ENCODE results near the gene GMEB1. TPM values are rescaled to one million over a fixed set of nuclear protein-coding genes. Genes with fewer than 3 reads are reported as not detected.
"Not testable (repeated sequence)": the region's sequence is repeated elsewhere in the genome, so short reads cannot be mapped to it uniquely, and the experiment has no call there.

The GMEB1 gene
- total RNA-seq, 1 experiment from 2014 or later: 10.3 TPM

GRCh38 chr1:28684937-28685336 lies 16.4 kb downstream of the GMEB1 start:
- Mint-ChIP-seq H3K4me3 (ENCODE audit: low read depth, unreplicated experiment) (no peak overlapping the region), H3K36me3 (ENCODE audit: insufficient read depth, unreplicated experiment) (no peaks in the 10 kb centered on the region), H3K9me3 (ENCODE audit: low read depth, unreplicated experiment) (no peaks in the 10 kb centered on the region), H3K27me3 (ENCODE audit: unreplicated experiment) (no peaks in the 10 kb centered on the region), H3K27ac (ENCODE audit: unreplicated experiment) (no peak overlapping the region), H3K4me1 (ENCODE audit: low read depth, unreplicated experiment) (no peaks in the 10 kb centered on the region)
- no peak for DNase-seq
- BruUV-seq (replicated peaks): no TSS peak
- intact Hi-C loops (cut with micrococcal nuclease; ENCODE audit: unreplicated experiment): no loop called here
- TF ChIP-seq CTCF (IDR thresholded peaks at IDR 0.05; ENCODE audit: unreplicated experiment): no peak
- CTCF ChIA-PET: interaction anchor here (0.7 kb wide), 1 partner anchor 108 kb away, joined by 3 read pairs; no protein-coding TSS in a partner anchor

- CTCF ChIA-PET: interaction anchor here (0.6 kb wide), 1 partner anchor 41 kb away, joined by 3 read pairs; no protein-coding TSS in a partner anchor
These were observed 23.0 kb downstream of the GMEB1 start for GRCh38 chr1:28691627-28692026.

GRCh38 chr1:28703629-28704028 lies 35.0 kb downstream of the GMEB1 start:
- no peak for TF ChIP-seq CTCF (IDR thresholded peaks at IDR 0.05; ENCODE audit: unreplicated experiment)
- Mint-ChIP-seq H3K9me3 (ENCODE audit: low read depth, unreplicated experiment) (no peaks in the 10 kb centered on the region), H3K27me3 (ENCODE audit: unreplicated experiment) (no peaks in the 10 kb centered on the region), H3K27ac (ENCODE audit: unreplicated experiment) (no peak overlapping the region), H3K36me3 (ENCODE audit: insufficient read depth, unreplicated experiment) (peaks cover 15% of the 10 kb centered on the region), H3K4me1 (ENCODE audit: low read depth, unreplicated experiment) (no peaks in the 10 kb centered on the region), H3K4me3 (ENCODE audit: low read depth, unreplicated experiment) (no peak overlapping the region)
- CTCF ChIA-PET: no interaction called here
- intact Hi-C loops (cut with micrococcal nuclease; ENCODE audit: unreplicated experiment): no loop called here
- no TSS peak for BruUV-seq (replicated peaks)
- DNase-seq: no peak

More at GRCh38 chr1:28691627-28692026, 23.0 kb downstream of the GMEB1 start:
- H3K4me1 Mint-ChIP-seq (ENCODE audit: low read depth, unreplicated experiment); H3K9me3 Mint-ChIP-seq (ENCODE audit: low read depth, unreplicated experiment); BruUV-seq (replicated peaks); H3K36me3 Mint-ChIP-seq (ENCODE audit: insufficient read depth, unreplicated experiment); H3K4me3 Mint-ChIP-seq (ENCODE audit: low read depth, unreplicated experiment); H3K27ac Mint-ChIP-seq (ENCODE audit: unreplicated experiment); H3K27me3 Mint-ChIP-seq (ENCODE audit: unreplicated experiment); DNase-seq; intact Hi-C loops (cut with micrococcal nuclease; ENCODE audit: unreplicated experiment): not testable (repeated sequence)

GRCh38 chr1:28716336-28716735 lies 47.8 kb downstream of the GMEB1 start:
- TF ChIP-seq CTCF (IDR thresholded peaks at IDR 0.05; ENCODE audit: unreplicated experiment): no peak
- DNase-seq: no peak
- no TSS peak for BruUV-seq (replicated peaks)
- no peaks in the 10 kb centered on the region for H3K4me1 Mint-ChIP-seq (ENCODE audit: low read depth, unreplicated experiment)
- CTCF ChIA-PET: no interaction called here
- no peaks in the 10 kb centered on the region for H3K9me3 Mint-ChIP-seq (ENCODE audit: low read depth, unreplicated experiment)
- peaks cover 8% of the 10 kb centered on the region for H3K36me3 Mint-ChIP-seq (ENCODE audit: insufficient read depth, unreplicated experiment)
- H3K4me3 Mint-ChIP-seq (ENCODE audit: low read depth, unreplicated experiment): no peak overlapping the region
- H3K27me3 Mint-ChIP-seq (ENCODE audit: unreplicated experiment): no peaks in the 10 kb centered on the region
- intact Hi-C loops (cut with micrococcal nuclease; ENCODE audit: unreplicated experiment): no loop called here
- H3K27ac Mint-ChIP-seq (ENCODE audit: unreplicated experiment): no peak overlapping the region

- Mint-ChIP-seq H3K27ac (ENCODE audit: unreplicated experiment) (no peak overlapping the region), H3K4me3 (ENCODE audit: low read depth, unreplicated experiment) (no peak overlapping the region), H3K4me1 (ENCODE audit: low read depth, unreplicated experiment) (no peaks in the 10 kb centered on the region), H3K9me3 (ENCODE audit: low read depth, unreplicated experiment) (no peaks in the 10 kb centered on the region), H3K27me3 (ENCODE audit: unreplicated experiment) (no peaks in the 10 kb centered on the region), H3K36me3 (ENCODE audit: insufficient read depth, unreplicated experiment) (peaks cover 8% of the 10 kb centered on the region)
- BruUV-seq (replicated peaks): no TSS peak
- intact Hi-C loops (cut with micrococcal nuclease; ENCODE audit: unreplicated experiment): no loop called here
- no peak for DNase-seq
- CTCF ChIA-PET: no interaction called here
- no peak for TF ChIP-seq CTCF (IDR thresholded peaks at IDR 0.05; ENCODE audit: unreplicated experiment)
These were observed 49.6 kb downstream of the GMEB1 start for GRCh38 chr1:28718166-28718565.
